HCT116 (cell line): ENCODE data around the gene CNDP1. TPM values are rescaled to one million over a fixed set of nuclear protein-coding genes. Genes with fewer than 3 reads are reported as not detected.

ENCODE experiments used
- ATAC-seq: fragments of 200-7000 bp; cut with Tn5 transposase; 2 replicates; pipeline ENCODE4 v1.9.1; 2020; ENCODE audit warnings: mild to moderate bottlenecking, moderate library complexity
- BruUV-seq: library from RNA; stranded (reverse); fragments of 400-500 nt; replicated peaks from 2 replicates; lab custom pipeline; 2021; lab: Mats Ljungman, UMichigan
- CTCF ChIA-PET: fragments of 300-600 bp; sonication (Branson Sonifier 250); formaldehyde crosslinking; loops from one replicate; lab custom pipeline; 2021; ENCODE audit warnings: antibody characterized with exemption; lab: Charles Lee
- POLR2A ChIA-PET: fragments of 300-600, 350-600 bp; sonication (Branson Sonifier 250); formaldehyde crosslinking; loops from one replicate; lab custom pipeline; 2021; ENCODE audit warnings: antibody characterized with exemption; lab: Charles Lee
- RAD21 ChIA-PET, 2 experiments: fragments of 300-600 bp; sonication (Branson Sonifier 250); formaldehyde crosslinking; loops; one replicate each; lab custom pipeline; 2023; ENCODE audit warnings: low total read pairs in 2 of 2; ENCODE audit not compliant: uncharacterized antibody in 2 of 2, unreplicated experiment in 2 of 2, low non-redundant PET in 1 of 2; lab: Charles Lee
- DNase-seq: peaks from one replicate; pipeline ENCODE4 v3.0.0-alpha.2; 2010; ENCODE audit warnings: low read depth, low spot score
- H2AFZ ChIP-seq: fragments of 200-600 bp; shearing (Covaris generic), sonication (generic); 2 replicates; pipeline ENCODE4 v1.6.1; 2017; ENCODE audit warnings: low read depth, mixed run types, mixed read lengths, antibody characterized with exemption, low read length; ENCODE audit not compliant: poor library complexity, severe bottlenecking
- H3K27ac ChIP-seq: 2 replicates; pipeline ENCODE4 v1.5.1; 2012; ENCODE audit warnings: low read depth, low read length
- H3K27me3 ChIP-seq: fragments of 200-600 bp; sonication (generic); 2 replicates; pipeline ENCODE4 v1.6.1; 2016; ENCODE audit warnings: mixed run types, low read length, mixed read lengths; ENCODE audit not compliant: insufficient read depth
- H3K36me3 ChIP-seq, 2 experiments: fragments of 200-500 bp in 1 of 2; fragments of 200-600 bp in 1 of 2; sonication (Bioruptor generic) in 1 of 2; sonication (generic) in 1 of 2; 2 replicates each; pipeline versions ENCODE4 v1.5.1 to v1.6.1; 2014 to 2016; ENCODE audit warnings: low read length in 2 of 2, inconsistent platforms in 1 of 2, mixed read lengths in 1 of 2, mixed run types in 1 of 2; ENCODE audit not compliant: insufficient read depth in 2 of 2, control insufficient read depth in 1 of 2
- H3K4me1 ChIP-seq, 2 experiments: fragments of 200-600 bp in 1 of 2; sonication (generic) in 1 of 2; 2 replicates each; pipeline versions ENCODE4 v1.5.1 to v1.6.1; 2012 to 2017; ENCODE audit warnings: low read length in 2 of 2, inconsistent platforms in 1 of 2, mild to moderate bottlenecking in 1 of 2, mixed read lengths in 1 of 2, mixed run types in 1 of 2, moderate library complexity in 1 of 2; ENCODE audit not compliant: insufficient read depth in 2 of 2, control insufficient read depth in 1 of 2
- H3K4me2 ChIP-seq: fragments of 200-600 bp; sonication (generic); 2 replicates; pipeline ENCODE4 v1.6.1; 2017; ENCODE audit warnings: mixed run types, low read length, mixed read lengths
- H3K4me3 ChIP-seq, 2 experiments: fragments of 200-600 bp in 1 of 2; sonication (generic) in 1 of 2; replicated peaks in 1 of 2; 2 replicates each; pipeline ENCODE4 v1.5.1; 2011 to 2016; ENCODE audit warnings: low read length in 2 of 2, control low read depth in 1 of 2, low read depth in 1 of 2, mild to moderate bottlenecking in 1 of 2, mixed read lengths in 1 of 2, mixed run types in 1 of 2
- H3K79me2 ChIP-seq: fragments of 200-600 bp; sonication (generic); 2 replicates; pipeline ENCODE4 v1.6.1; 2017; ENCODE audit warnings: mild to moderate bottlenecking, mixed run types, low read length, moderate library complexity, mixed read lengths; ENCODE audit not compliant: insufficient read depth
- H3K9ac ChIP-seq: fragments of 200-600 bp; sonication (generic); 2 replicates; pipeline ENCODE4 v1.6.1; 2016; ENCODE audit warnings: low read length, mixed read lengths
- H3K9me2 ChIP-seq: fragments of 200-600 bp; sonication (generic), shearing (Covaris generic); 2 replicates; pipeline ENCODE4 v1.6.1; 2017; ENCODE audit warnings: mixed run types, mild to moderate bottlenecking, moderate library complexity; ENCODE audit not compliant: insufficient read depth
- H3K9me3 ChIP-seq, 2 experiments: fragments of 200-500 bp in 1 of 2; fragments of 200-600 bp in 1 of 2; sonication (Bioruptor generic) in 1 of 2; sonication (generic) in 1 of 2; 2 replicates each; pipeline ENCODE4 v1.6.1; 2014 to 2017; ENCODE audit warnings: low read length in 2 of 2, mixed read lengths in 2 of 2, inconsistent platforms in 1 of 2, low read depth in 1 of 2, mild to moderate bottlenecking in 1 of 2, mixed run types in 1 of 2, moderate library complexity in 1 of 2; ENCODE audit not compliant: control insufficient read depth in 1 of 2, insufficient read depth in 1 of 2
- H4K20me1 ChIP-seq: fragments of 200-600 bp; sonication (generic), shearing (Covaris generic); 2 replicates; pipeline ENCODE4 v1.6.1; 2017; ENCODE audit warnings: mixed run types, mild to moderate bottlenecking, moderate library complexity; ENCODE audit not compliant: insufficient read depth
- CBX3 ChIP-seq: IDR thresholded peaks from 2 replicates; pipeline ENCODE4 v1.6.1; 2012; ENCODE audit warnings: low read depth
- CEBPB ChIP-seq: IDR thresholded peaks from 2 replicates; pipeline ENCODE4 v1.6.1; 2012; ENCODE audit warnings: low read depth
- EGR1 ChIP-seq: IDR thresholded peaks from 2 replicates; pipeline ENCODE4 v1.6.1; 2012; ENCODE audit warnings: low read depth
- ELF1 ChIP-seq: IDR thresholded peaks from 2 replicates; pipeline ENCODE4 v1.6.1; 2012; ENCODE audit warnings: low read depth, borderline replicate concordance
- EZH2phosphoT487 ChIP-seq: fragments of 200-600 bp; IDR thresholded peaks from 2 replicates; pipeline ENCODE4 v1.6.1; 2018; ENCODE audit warnings: antibody characterized with exemption, borderline replicate concordance
- FOSL1 ChIP-seq: IDR thresholded peaks from 2 replicates; pipeline ENCODE4 v1.6.1; 2012; ENCODE audit warnings: low read depth
- POLR2AphosphoS5 ChIP-seq: IDR thresholded peaks from 2 replicates; pipeline ENCODE4 v1.6.1; 2011; ENCODE audit warnings: mild to moderate bottlenecking, low read depth, low read length, moderate library complexity
- RAD21 ChIP-seq: IDR thresholded peaks from 2 replicates; pipeline ENCODE4 v1.6.1; 2012; ENCODE audit warnings: low read depth, mild to moderate bottlenecking
- SIN3A ChIP-seq: IDR thresholded peaks from 2 replicates; pipeline ENCODE4 v1.6.1; 2012; ENCODE audit warnings: low read depth
- SP1 ChIP-seq: IDR thresholded peaks from 2 replicates; pipeline ENCODE4 v1.6.1; 2012; ENCODE audit warnings: low read depth
- ZBTB33 ChIP-seq: IDR thresholded peaks from 2 replicates; pipeline ENCODE4 v1.6.1; 2011; ENCODE audit warnings: mild to moderate bottlenecking, low read length, moderate library complexity; ENCODE audit not compliant: insufficient replicate concordance; ENCODE audit errors: extremely low read depth
- ZFX ChIP-seq: fragments of 450-650 bp; IDR thresholded peaks from 2 replicates; pipeline ENCODE4 v1.6.1; 2017
- intact Hi-C: fragments of 100-400 bp; cut with micrococcal nuclease; formaldehyde crosslinking; loops from 2 replicates; pipeline ENCODE4 v1.10.0; 2022
- total RNA-seq: library from RNA; stranded (reverse); gene quantifications from one replicate; pipeline ENCODE4 v1.2.1, GENCODE V29; 2021; ENCODE audit not compliant: unreplicated experiment
- TF ChIP-seq, protein P1 (sequence below): IDR thresholded peaks from 2 replicates; pipeline ENCODE4 v1.6.1; 2012; ENCODE audit warnings: low read depth
- TF ChIP-seq, protein P2 (sequence below): IDR thresholded peaks from 2 replicates; pipeline ENCODE4 v1.6.1; 2012

The CNDP1 gene
- total RNA-seq, 1 experiment from 2014 or later: not detected

DNA sequence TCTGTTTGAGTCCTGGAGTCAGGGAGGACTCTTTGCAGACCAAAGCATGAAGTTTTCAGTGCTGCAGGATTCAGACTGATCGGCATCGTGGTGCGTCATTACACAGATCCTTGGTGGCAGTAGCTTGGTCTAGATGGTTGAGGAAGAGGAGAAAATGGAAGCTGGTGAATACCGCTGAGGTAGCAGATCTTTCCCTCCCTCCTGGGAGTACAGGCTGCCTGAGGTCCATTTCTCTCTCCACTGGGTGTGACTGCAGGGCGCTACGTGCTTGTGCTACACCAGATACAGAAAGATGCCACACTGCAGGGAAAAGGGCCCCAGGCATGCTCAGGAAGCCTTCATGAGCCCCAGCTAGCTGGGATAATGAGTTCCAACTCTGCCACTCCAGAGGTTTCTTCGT is 3.3 kb upstream of the CNDP1 start:
- no TSS peak for BruUV-seq
- H3K4me1 ChIP-seq: no peaks in the 10 kb centered on the region
- intact Hi-C loops: no loop called here
- H2AFZ ChIP-seq: no peak overlapping the region
- POLR2A ChIA-PET: no interaction called here
- DNase-seq (no peak), ATAC-seq (no peak)
- RAD21 ChIA-PET: no interaction called here
- no peaks in the 10 kb centered on the region for H3K9me2 ChIP-seq
- no peaks in the 10 kb centered on the region for H3K79me2 ChIP-seq
- TF ChIP-seq CEBPB: no peak
- TF ChIP-seq FOSL1: no peak
- TF ChIP-seq ZFX: no peak
- TF ChIP-seq ZBTB33: no peak
- no peak for TF ChIP-seq SIN3A
- TF ChIP-seq, protein P1, sequence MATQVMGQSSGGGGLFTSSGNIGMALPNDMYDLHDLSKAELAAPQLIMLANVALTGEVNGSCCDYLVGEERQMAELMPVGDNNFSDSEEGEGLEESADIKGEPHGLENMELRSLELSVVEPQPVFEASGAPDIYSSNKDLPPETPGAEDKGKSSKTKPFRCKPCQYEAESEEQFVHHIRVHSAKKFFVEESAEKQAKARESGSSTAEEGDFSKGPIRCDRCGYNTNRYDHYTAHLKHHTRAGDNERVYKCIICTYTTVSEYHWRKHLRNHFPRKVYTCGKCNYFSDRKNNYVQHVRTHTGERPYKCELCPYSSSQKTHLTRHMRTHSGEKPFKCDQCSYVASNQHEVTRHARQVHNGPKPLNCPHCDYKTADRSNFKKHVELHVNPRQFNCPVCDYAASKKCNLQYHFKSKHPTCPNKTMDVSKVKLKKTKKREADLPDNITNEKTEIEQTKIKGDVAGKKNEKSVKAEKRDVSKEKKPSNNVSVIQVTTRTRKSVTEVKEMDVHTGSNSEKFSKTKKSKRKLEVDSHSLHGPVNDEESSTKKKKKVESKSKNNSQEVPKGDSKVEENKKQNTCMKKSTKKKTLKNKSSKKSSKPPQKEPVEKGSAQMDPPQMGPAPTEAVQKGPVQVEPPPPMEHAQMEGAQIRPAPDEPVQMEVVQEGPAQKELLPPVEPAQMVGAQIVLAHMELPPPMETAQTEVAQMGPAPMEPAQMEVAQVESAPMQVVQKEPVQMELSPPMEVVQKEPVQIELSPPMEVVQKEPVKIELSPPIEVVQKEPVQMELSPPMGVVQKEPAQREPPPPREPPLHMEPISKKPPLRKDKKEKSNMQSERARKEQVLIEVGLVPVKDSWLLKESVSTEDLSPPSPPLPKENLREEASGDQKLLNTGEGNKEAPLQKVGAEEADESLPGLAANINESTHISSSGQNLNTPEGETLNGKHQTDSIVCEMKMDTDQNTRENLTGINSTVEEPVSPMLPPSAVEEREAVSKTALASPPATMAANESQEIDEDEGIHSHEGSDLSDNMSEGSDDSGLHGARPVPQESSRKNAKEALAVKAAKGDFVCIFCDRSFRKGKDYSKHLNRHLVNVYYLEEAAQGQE: no peak
- no peak for TF ChIP-seq CBX3
- TF ChIP-seq, protein P2, sequence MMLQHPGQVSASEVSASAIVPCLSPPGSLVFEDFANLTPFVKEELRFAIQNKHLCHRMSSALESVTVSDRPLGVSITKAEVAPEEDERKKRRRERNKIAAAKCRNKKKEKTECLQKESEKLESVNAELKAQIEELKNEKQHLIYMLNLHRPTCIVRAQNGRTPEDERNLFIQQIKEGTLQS: no peak
- TF ChIP-seq RAD21: no peak
- TF ChIP-seq POLR2AphosphoS5: no peak
- no peak for TF ChIP-seq EGR1
- TF ChIP-seq SP1: no peak
- no peak for TF ChIP-seq ELF1
- TF ChIP-seq EZH2phosphoT487: no peak
- no peak overlapping the region for H3K4me2 ChIP-seq
- CTCF ChIA-PET: no interaction called here
- H3K27me3 ChIP-seq: peaks cover 4% of the 10 kb centered on the region; the same call in 1 of the 2 replicates
- H4K20me1 ChIP-seq: no peaks in the 10 kb centered on the region
- no peak overlapping the region for H3K27ac ChIP-seq
- no peaks in the 10 kb centered on the region for H3K36me3 ChIP-seq
- H3K4me3 ChIP-seq: no peak overlapping the region
- H3K9me3 ChIP-seq: no peaks in the 10 kb centered on the region
- H3K9ac ChIP-seq: no peak overlapping the region
